Measurements from ENCODE around the gene PDPN.

DNA sequence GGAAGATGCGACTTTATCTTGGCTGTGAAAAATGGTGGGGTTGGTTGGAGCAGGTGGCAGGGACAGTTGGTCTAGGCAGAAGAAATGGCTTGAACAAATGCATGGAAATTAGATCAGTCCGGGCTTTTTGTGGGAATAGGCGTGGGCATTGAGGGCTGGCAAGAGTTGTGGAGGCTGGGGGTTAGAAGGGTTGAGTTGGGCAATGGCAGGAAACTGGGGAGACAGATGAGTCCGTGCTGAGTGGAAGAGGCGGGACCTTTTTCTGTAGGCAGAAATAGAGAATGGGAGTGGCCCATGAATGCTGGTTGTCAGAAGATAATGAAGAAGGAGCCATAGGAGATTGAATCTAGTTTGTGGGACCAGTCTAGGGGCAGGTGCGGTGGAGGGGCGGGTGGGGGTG, 6.9 kb downstream of the PDPN start:
- TF ChIP-seq POLR2AphosphoS5 (IDR thresholded peaks at IDR 0.05; ENCODE audit: low read depth, low read length), result no peak
- no peak for TF ChIP-seq POLR2A (IDR thresholded peaks at IDR 0.05; ENCODE audit: low read depth, low read length)
- no peak for TF ChIP-seq TAF1 (IDR thresholded peaks at IDR 0.05; ENCODE audit: borderline replicate concordance, low read depth, low read length)

All from GM12892 (cell line).